NCI-H748 treated with DMSO at 0.1 percent for 48 hours (cell line): ENCODE data around the gene SETX.

ENCODE experiments used
- DNase-seq: peaks from one replicate; lab custom pipeline; 2025; lab: John Stamatoyannopoulos, UW

SETX gene

DNA sequence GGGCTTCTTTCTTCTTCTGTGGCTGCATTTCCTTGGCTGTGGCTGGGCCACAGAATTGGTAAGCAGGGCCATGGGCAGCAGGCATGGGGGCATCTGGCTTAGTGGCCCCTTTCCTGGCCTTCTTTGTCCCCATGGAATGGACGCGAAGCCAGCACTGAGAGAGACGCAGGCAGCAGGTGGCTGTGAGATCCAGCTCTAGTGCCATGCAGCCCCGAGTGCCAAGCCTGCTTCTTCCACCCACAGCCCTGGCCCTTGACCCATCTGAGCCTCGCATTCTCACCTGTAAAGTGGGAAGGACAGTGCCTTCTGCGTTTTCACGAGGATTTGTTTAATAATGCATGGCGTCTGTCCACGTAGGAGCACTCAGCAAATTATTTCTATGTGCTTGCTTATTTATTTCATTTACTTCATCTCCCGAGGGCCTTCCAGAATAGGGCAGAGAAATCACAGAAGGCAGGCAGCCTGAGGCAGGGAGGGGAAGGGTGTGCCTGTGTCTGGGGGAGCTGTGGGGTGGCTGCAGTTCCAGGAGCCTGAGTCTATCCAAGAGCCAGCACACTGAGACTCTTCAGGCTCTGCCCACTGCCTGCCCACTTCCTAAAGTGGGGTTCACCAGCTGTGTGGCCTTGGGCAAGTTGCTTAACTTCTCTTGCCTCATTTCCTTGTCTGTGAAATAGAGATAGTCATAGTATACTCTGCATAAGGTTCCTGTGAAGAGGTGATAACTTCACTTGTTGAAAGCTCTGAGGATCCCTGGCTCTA, 137.7 kb downstream of the SETX start:
- DNase-seq: no peak

DNA sequence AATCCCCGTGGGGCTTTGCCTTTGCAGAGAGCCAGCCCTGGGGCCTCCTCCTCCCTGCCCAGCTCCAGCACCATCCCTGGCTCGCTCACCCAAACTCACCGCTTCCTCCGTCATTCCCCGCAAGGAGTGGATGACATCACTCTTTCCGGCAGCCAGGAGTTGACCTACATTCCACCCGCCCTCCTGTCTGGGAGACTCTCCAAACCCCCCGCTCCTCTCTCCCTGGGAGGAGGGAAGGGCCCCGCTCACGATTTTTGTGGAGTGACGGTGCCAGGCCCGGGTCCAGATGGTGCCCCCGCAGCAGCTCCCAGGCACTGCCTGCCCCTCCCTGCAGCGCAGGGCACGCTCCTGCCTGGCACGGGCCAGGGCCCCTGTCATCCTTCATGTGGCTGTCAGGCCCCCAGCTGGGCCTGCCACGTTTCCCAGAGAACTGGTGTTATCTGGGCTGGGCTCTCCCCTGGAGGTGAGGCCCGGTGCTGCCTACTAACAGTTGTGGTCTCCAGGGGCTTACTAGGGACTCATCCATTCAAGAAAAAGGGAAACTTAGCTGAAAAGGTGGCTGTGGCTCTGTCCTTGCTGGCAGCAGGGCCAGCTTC, 140.7 kb downstream of the SETX start:
- no peak for DNase-seq

GRCh38 chr9:132211570-132211969, 143.2 kb downstream of the SETX start:
- DNase-seq: no peak
